Progenitor cell of endocrine pancreas (in vitro differentiated cells): Measurements from ENCODE around the gene TRMT1. TPM values are rescaled to one million over a fixed set of nuclear protein-coding genes. Genes with fewer than 3 reads are reported as not detected.

ENCODE experiments used
- DNase-seq: peaks from one replicate; pipeline ENCODE4 v3.0.0; 2021; ENCODE audit warnings: low spot score; ENCODE audit not compliant: unreplicated experiment
- H3K27ac Mint-ChIP-seq: 2 replicates; pipeline ENCODE4 v1.8.0; 2021; ENCODE audit warnings: mild to moderate bottlenecking, moderate library complexity, mixed read lengths
- H3K27me3 Mint-ChIP-seq: 2 replicates; pipeline ENCODE4 v1.8.0; 2021; ENCODE audit warnings: mixed read lengths
- H3K36me3 Mint-ChIP-seq: 2 replicates; pipeline ENCODE4 v1.8.0; 2022; ENCODE audit warnings: mixed read lengths; ENCODE audit not compliant: insufficient read depth
- H3K4me1 Mint-ChIP-seq: 2 replicates; pipeline ENCODE4 v1.8.0; 2021; ENCODE audit warnings: low read depth, mixed read lengths
- H3K4me3 Mint-ChIP-seq: 2 replicates; pipeline ENCODE4 v1.8.0; 2021; ENCODE audit warnings: low read depth, mild to moderate bottlenecking, moderate library complexity, mixed read lengths
- H3K9me3 Mint-ChIP-seq: 2 replicates; pipeline ENCODE4 v1.8.0; 2021; ENCODE audit warnings: low read depth, mixed read lengths
- total RNA-seq: library from RNA; stranded (reverse); gene quantifications from 2 replicates; pipeline ENCODE4 v1.2.1, GENCODE V29; 2021
- TF ChIP-seq, protein P1 (sequence below): fragments of 200-600 bp; sonication (generic); IDR thresholded peaks from one replicate; pipeline ENCODE4 v1.5.0; 2021; ENCODE audit warnings: antibody characterized with exemption, mild to moderate bottlenecking; ENCODE audit not compliant: unreplicated experiment

TRMT1 gene
- total RNA-seq, 1 donor from 2014 or later = 52.4 TPM

DNA sequence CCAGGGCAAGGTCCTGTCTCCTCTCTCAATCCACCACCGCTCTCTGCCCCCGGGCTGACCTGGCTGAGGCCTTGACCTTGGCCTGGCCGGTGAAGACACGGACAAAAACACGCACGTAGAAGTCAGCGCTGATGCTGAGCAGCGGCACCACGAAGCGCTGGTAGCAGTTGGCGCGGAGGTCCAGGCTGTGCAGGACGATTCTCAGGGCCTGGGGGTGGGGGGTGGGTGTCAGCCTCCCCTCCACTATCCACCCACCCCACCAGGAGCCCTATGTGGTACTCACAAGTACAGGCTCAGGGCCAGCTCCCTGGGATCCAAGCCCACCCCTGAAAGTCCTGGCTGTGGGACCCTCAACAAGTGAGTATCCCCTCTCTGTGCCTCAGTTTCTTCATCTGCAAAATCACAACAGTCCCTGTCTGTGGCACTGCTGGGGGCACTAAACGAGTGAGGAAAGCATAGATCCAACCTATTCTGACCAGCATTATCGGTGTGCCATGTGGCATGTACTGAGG lies 6.4 kb downstream of the TRMT1 start:
- H3K4me3 Mint-ChIP-seq = no peak overlapping the region
- H3K27me3 Mint-ChIP-seq = no peaks in the 10 kb centered on the region
- no peaks in the 10 kb centered on the region for H3K4me1 Mint-ChIP-seq
- DNase-seq = no peak
- peaks cover 2% of the 10 kb centered on the region for H3K36me3 Mint-ChIP-seq
- no peaks in the 10 kb centered on the region for H3K9me3 Mint-ChIP-seq
- TF ChIP-seq, protein P1, sequence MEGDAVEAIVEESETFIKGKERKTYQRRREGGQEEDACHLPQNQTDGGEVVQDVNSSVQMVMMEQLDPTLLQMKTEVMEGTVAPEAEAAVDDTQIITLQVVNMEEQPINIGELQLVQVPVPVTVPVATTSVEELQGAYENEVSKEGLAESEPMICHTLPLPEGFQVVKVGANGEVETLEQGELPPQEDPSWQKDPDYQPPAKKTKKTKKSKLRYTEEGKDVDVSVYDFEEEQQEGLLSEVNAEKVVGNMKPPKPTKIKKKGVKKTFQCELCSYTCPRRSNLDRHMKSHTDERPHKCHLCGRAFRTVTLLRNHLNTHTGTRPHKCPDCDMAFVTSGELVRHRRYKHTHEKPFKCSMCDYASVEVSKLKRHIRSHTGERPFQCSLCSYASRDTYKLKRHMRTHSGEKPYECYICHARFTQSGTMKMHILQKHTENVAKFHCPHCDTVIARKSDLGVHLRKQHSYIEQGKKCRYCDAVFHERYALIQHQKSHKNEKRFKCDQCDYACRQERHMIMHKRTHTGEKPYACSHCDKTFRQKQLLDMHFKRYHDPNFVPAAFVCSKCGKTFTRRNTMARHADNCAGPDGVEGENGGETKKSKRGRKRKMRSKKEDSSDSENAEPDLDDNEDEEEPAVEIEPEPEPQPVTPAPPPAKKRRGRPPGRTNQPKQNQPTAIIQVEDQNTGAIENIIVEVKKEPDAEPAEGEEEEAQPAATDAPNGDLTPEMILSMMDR = no peak
- H3K27ac Mint-ChIP-seq = no peak overlapping the region

DNA sequence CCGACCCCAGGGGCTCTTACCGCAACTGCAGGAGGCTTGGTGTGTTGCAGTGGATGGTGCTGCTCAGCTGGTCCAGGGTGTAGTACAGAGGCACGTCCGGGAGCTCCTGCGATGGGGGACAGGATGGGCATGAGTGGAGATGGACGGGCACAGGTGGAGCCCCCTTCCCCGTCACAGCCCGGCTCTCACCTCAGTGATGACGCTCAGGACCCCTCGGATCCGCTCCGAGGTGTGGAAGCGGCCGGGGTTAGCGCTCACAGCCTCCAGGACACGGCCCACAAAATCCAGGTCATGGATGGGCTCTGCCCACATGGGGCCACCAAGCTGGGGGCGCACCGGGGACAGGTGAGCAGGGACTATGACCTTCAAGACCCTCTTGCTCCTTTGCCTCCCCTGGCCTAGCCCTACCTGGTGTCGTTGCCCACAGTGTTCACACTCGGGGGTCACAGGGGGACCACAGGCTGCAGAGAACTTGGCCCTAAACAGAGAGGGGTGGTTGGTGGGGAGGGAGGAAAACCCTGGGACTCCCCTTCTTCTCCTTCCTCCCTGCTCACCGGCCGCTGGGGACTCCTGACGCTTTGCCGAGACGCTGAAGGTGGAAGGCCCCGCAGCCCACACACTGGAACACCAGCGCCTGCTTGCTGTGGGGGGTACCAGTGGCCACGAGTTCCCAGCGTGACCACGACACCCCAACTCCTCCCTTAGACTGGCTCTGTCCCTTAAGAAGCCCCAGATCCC lies 7.0 kb downstream of the TRMT1 start:
- Mint-ChIP-seq H3K9me3 (no peaks in the 10 kb centered on the region), H3K27ac (no peak overlapping the region), H3K36me3 (peaks cover 2% of the 10 kb centered on the region), H3K4me1 (no peaks in the 10 kb centered on the region), H3K27me3 (no peaks in the 10 kb centered on the region), H3K4me3 (no peak overlapping the region)
- TF ChIP-seq, protein P1 = no peak
- DNase-seq = no peak

DNA sequence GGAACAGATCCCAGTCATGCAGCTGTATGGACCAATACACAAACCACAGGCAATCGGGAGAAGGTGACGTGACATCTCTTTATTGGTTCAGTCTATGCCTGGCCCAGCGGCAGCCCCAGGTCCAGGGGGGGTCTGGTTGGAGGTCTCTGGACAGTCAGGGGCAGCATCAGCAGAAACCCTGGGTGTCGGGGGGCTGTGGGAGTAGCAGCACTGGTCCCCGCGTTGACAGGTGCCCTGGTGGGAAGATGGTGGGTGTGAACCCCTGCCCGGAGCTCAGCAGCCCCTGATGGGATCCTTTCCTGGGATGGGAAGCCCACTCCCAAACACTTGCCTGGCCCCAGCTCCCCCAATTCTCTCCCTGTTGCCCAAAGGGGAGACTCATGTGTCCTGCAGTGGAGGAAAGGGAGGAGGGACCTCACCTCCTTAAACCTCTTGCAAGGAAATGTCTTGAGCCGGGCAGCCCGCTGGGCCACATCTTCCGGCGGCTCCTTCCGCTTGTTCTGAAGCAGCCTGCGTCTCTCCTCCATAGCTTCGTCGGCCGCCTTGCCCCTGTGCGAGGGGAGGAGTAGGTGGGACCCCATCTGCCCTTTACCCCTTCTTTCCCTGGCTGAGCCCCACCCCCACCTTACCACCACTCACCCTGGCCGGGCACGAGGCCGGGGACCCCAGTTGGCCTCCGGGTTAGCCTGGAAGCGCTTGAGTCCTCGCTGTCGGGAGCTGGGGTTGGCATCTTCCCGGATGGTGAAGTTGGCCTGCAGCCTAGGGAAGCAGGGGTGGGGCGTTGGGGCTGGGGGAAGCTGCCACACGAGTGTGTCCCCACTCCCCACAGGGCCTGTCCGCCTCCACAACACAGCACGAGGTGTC lies 11.5 kb downstream of the TRMT1 start:
- Mint-ChIP-seq H3K9me3 (no peaks in the 10 kb centered on the region), H3K4me3 (no peak overlapping the region), H3K36me3 (peaks cover 2% of the 10 kb centered on the region), H3K4me1 (no peaks in the 10 kb centered on the region), H3K27me3 (peaks cover 10% of the 10 kb centered on the region), H3K27ac (no peak overlapping the region)
- TF ChIP-seq, protein P1 = no peak
- DNase-seq = no peak

DNA sequence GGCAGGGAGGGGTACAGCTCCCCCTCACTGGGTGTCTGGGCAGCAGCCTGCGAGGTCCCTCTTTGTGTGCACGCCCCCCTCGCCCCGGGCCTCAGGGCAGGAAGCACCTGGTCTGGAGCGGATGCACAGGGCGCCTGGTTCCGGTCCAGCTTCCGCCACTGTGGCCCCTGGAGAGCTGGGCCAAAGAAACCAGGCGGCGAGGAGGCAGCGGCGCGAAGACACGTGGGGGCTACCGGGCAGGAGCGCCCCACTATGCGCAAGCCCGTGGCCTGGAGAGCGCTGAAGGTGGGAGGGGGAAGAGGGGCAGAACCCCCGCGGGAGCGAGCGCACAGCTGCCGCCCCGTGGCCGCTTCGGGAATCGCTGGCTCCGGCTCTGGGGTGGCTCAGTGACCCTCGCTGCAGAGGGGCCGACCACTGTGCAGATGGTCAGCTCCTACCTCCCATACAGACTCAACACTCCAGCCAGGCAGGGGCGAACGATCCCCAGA lies 12.1 kb downstream of the TRMT1 start:
- TF ChIP-seq, protein P1 = peak; percentile 63
- no peak overlapping the region for H3K27ac Mint-ChIP-seq
- peaks cover 16% of the 10 kb centered on the region for H3K27me3 Mint-ChIP-seq
- H3K9me3 Mint-ChIP-seq = no peaks in the 10 kb centered on the region
- H3K4me1 Mint-ChIP-seq = no peaks in the 10 kb centered on the region
- no peak for DNase-seq
- H3K4me3 Mint-ChIP-seq = no peak overlapping the region
- H3K36me3 Mint-ChIP-seq = peaks cover 2% of the 10 kb centered on the region
